ENCODE measurements around the gene MMS22L.

- TF ChIP-seq CTCF (IDR thresholded peaks at IDR 0.05; ENCODE audit: insufficient read depth, low read length, poor library complexity, severe bottlenecking) = no peak
- TF ChIP-seq EZH2phosphoT487 (conservative IDR thresholded peaks at IDR 0.05; ENCODE audit: low read length) = no peak
Observed at GRCh38 chr6:97160280-97160679, 122.7 kb downstream of the MMS22L start.

Measured in SU-DHL-6 (cell line).